GM23338 (cell line): Measurements from ENCODE around the gene YBX2.

Source experiments
- CTCF ChIP-seq, 2 experiments: fragments of 200-600 bp in 1 of 2; sonication (generic) in 1 of 2; conservative IDR thresholded peaks; 2 replicates each; pipeline versions ENCODE4 v1.5.1 to v1.6.1; 2016 to 2017; ENCODE audit warnings: antibody characterized with exemption in 2 of 2, low read depth in 2 of 2, mild to moderate bottlenecking in 2 of 2, moderate library complexity in 1 of 2
- ETS1 ChIP-seq: IDR thresholded peaks from 2 replicates; pipeline ENCODE4 v1.6.1; 2016; ENCODE audit warnings: antibody characterized with exemption
- EZH2phosphoT487 ChIP-seq: fragments of 200-600 bp; sonication (generic); IDR thresholded peaks from one replicate; pipeline ENCODE4 v1.8.1; 2018; ENCODE audit warnings: antibody characterized with exemption; ENCODE audit not compliant: unreplicated experiment
- JUNB ChIP-seq: IDR thresholded peaks from one replicate; pipeline ENCODE4 v1.6.1; 2016; ENCODE audit warnings: antibody characterized with exemption; ENCODE audit not compliant: unreplicated experiment
- POLR2AphosphoS5 ChIP-seq: IDR thresholded peaks from 2 replicates; pipeline ENCODE4 v1.6.1; 2016; ENCODE audit warnings: antibody characterized with exemption, low read depth
- STAT1 ChIP-seq: IDR thresholded peaks from one replicate; pipeline ENCODE4 v1.6.1; 2016; ENCODE audit warnings: antibody characterized with exemption; ENCODE audit not compliant: unreplicated experiment

DNA sequence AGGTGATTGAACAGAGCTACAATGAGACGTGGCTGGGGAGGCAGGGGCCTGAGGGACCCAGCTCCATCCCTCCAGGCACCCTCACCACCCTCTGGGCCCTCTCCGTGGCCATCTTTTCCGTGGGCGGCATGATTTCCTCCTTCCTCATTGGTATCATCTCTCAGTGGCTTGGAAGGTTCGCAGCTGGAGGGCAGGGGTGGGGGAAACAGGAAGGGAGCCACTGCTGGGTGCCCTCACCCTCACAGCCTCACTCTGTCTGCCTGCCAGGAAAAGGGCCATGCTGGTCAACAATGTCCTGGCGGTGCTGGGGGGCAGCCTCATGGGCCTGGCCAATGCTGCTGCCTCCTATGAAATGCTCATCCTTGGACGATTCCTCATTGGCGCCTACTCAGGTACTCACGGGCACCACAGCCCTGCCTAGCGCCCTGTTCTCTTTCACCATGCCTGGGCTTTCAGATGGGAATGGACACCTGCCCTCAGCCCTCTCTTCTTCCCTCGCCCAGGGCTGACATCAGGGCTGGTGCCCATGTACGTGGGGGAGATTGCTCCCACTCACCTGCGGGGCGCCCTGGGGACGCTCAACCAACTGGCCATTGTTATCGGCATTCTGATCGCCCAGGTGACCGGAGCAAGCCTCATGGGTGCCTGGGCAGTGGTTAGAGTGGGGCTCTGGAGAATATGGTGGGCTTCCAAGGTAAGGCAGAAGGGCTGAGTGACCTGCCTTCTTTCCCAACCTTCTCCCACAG, 10.8 kb downstream of the YBX2 start:
- TF ChIP-seq CTCF (conservative IDR thresholded peaks at IDR 0.05; ENCODE audit: low read depth in 2 of 2) (no peak), ETS1 (no peak), POLR2AphosphoS5 (no peak), EZH2phosphoT487 (no peak), STAT1 (no peak), JUNB (no peak)
